ENCODE data around the gene NMNAT2.

The NMNAT2 gene

GRCh38 chr1:183219616-183220009 is 198.6 kb downstream of the NMNAT2 start:
- TF ChIP-seq TEAD4 (IDR thresholded peaks at IDR 0.05) (no peak), MAX (IDR thresholded peaks at IDR 0.05) (no peak), REST (IDR thresholded peaks at IDR 0.05; ENCODE audit: low read depth) (no peak), ZBTB7A (IDR thresholded peaks at IDR 0.05; ENCODE audit: low read depth) (no peak), CEBPB (IDR thresholded peaks at IDR 0.05) (no peak), EGR1 (IDR thresholded peaks at IDR 0.05) (no peak), YY1 (IDR thresholded peaks at IDR 0.05; ENCODE audit: low read depth) (no peak), TCF12 (IDR thresholded peaks at IDR 0.05; ENCODE audit: low read depth) (no peak), RAD21 (IDR thresholded peaks at IDR 0.05; ENCODE audit: low read depth) (no peak), EP300 (IDR thresholded peaks at IDR 0.05; ENCODE audit: borderline replicate concordance) (no peak), TAF1 (IDR thresholded peaks at IDR 0.05; ENCODE audit: low read depth) (no peak), FOXM1 (IDR thresholded peaks at IDR 0.05; ENCODE audit: borderline replicate concordance, low read depth) (no peak), CREB1 (IDR thresholded peaks at IDR 0.05; ENCODE audit: low read depth) (no peak), USF1 (IDR thresholded peaks at IDR 0.05) (no peak)

GRCh38 chr1:183218971-183219615 is 199.1 kb downstream of the NMNAT2 start:
- no peak for TF ChIP-seq TCF12 (IDR thresholded peaks at IDR 0.05; ENCODE audit: low read depth)
- no peak for TF ChIP-seq EP300 (IDR thresholded peaks at IDR 0.05; ENCODE audit: borderline replicate concordance)
- no peak for TF ChIP-seq RAD21 (IDR thresholded peaks at IDR 0.05; ENCODE audit: low read depth)
- peak; percentile 86 for TF ChIP-seq NFIC (IDR thresholded peaks at IDR 0.05)

GRCh38 chr1:183218027-183218618 is 200.1 kb downstream of the NMNAT2 start:
- no peak for TF ChIP-seq ZBTB7A (IDR thresholded peaks at IDR 0.05; ENCODE audit: low read depth)
- TF ChIP-seq CEBPB (IDR thresholded peaks at IDR 0.05) = no peak
- no peak for TF ChIP-seq YY1 (IDR thresholded peaks at IDR 0.05; ENCODE audit: low read depth)

- TF ChIP-seq TAF1 (IDR thresholded peaks at IDR 0.05; ENCODE audit: low read depth) = no peak
Measured at GRCh38 chr1:183215936-183216335, 202.2 kb downstream of the NMNAT2 start.

GRCh38 chr1:183215076-183215720 is 203.0 kb downstream of the NMNAT2 start:
- no peak for TF ChIP-seq ZBTB7A (IDR thresholded peaks at IDR 0.05; ENCODE audit: low read depth)
- no peak for TF ChIP-seq YY1 (IDR thresholded peaks at IDR 0.05; ENCODE audit: low read depth)
- TF ChIP-seq TCF12 (IDR thresholded peaks at IDR 0.05; ENCODE audit: low read depth) = no peak
- TF ChIP-seq EP300 (IDR thresholded peaks at IDR 0.05; ENCODE audit: borderline replicate concordance) = no peak
- TF ChIP-seq CREB1 (IDR thresholded peaks at IDR 0.05; ENCODE audit: low read depth) = no peak
- TF ChIP-seq FOXM1 (IDR thresholded peaks at IDR 0.05; ENCODE audit: borderline replicate concordance, low read depth) = no peak
- TF ChIP-seq CEBPB (IDR thresholded peaks at IDR 0.05) = no peak
- no peak for TF ChIP-seq EGR1 (IDR thresholded peaks at IDR 0.05)
- TF ChIP-seq TEAD4 (IDR thresholded peaks at IDR 0.05) = no peak
- no peak for TF ChIP-seq USF1 (IDR thresholded peaks at IDR 0.05)
- no peak for TF ChIP-seq TAF1 (IDR thresholded peaks at IDR 0.05; ENCODE audit: low read depth)

GRCh38 chr1:183214021-183214970 is 203.9 kb downstream of the NMNAT2 start:
- no peak for TF ChIP-seq FOXM1 (IDR thresholded peaks at IDR 0.05; ENCODE audit: borderline replicate concordance, low read depth)

GRCh38 chr1:183212870-183213269 is 205.3 kb downstream of the NMNAT2 start:
- TF ChIP-seq ZBTB7A (IDR thresholded peaks at IDR 0.05; ENCODE audit: low read depth) = no peak
- no peak for TF ChIP-seq TEAD4 (IDR thresholded peaks at IDR 0.05)
- no peak for TF ChIP-seq CEBPB (IDR thresholded peaks at IDR 0.05)
- no peak for TF ChIP-seq TAF1 (IDR thresholded peaks at IDR 0.05; ENCODE audit: low read depth)
- no peak for TF ChIP-seq USF1 (IDR thresholded peaks at IDR 0.05)
- no peak for TF ChIP-seq CREB1 (IDR thresholded peaks at IDR 0.05; ENCODE audit: low read depth)
- no peak for TF ChIP-seq NFIC (IDR thresholded peaks at IDR 0.05)
- TF ChIP-seq RAD21 (IDR thresholded peaks at IDR 0.05; ENCODE audit: low read depth) = no peak
- TF ChIP-seq MAX (IDR thresholded peaks at IDR 0.05) = no peak
- no peak for TF ChIP-seq REST (IDR thresholded peaks at IDR 0.05; ENCODE audit: low read depth)
- no peak for TF ChIP-seq FOXM1 (IDR thresholded peaks at IDR 0.05; ENCODE audit: borderline replicate concordance, low read depth)
- TF ChIP-seq EGR1 (IDR thresholded peaks at IDR 0.05) = no peak
- no peak for TF ChIP-seq TCF12 (IDR thresholded peaks at IDR 0.05; ENCODE audit: low read depth)
- TF ChIP-seq YY1 (IDR thresholded peaks at IDR 0.05; ENCODE audit: low read depth) = no peak
- no peak for TF ChIP-seq EP300 (IDR thresholded peaks at IDR 0.05; ENCODE audit: borderline replicate concordance)

Data from Ishikawa (cell line).